Lung microvascular endothelial cell (primary cell): ENCODE results near the gene STRBP. TPM values are rescaled to one million over a fixed set of nuclear protein-coding genes. Genes with fewer than 3 reads are reported as not detected.

ENCODE experiments used
- DNase-seq, 2 donors: peaks; one replicate each; pipeline versions ENCODE4 v3.0.0 to v3.0.0-alpha.2; 2010; ENCODE audit warnings: low read depth in 2 of 2
- total RNA-seq: library from RNA; depleted of rRNA; stranded (reverse); fragments of >200 nt; gene quantifications from 2 replicates; pipeline ENCODE4 v1.2.1, GENCODE V29; 2014

STRBP gene
- total RNA-seq, 1 donor from 2014 or later: 7.7 TPM

GRCh38 chr9:123099548-123099947 is 168.8 kb downstream of the STRBP start:
- no peak for DNase-seq

GRCh38 chr9:123099042-123099441 is 169.3 kb downstream of the STRBP start:
- no peak for DNase-seq

DNA sequence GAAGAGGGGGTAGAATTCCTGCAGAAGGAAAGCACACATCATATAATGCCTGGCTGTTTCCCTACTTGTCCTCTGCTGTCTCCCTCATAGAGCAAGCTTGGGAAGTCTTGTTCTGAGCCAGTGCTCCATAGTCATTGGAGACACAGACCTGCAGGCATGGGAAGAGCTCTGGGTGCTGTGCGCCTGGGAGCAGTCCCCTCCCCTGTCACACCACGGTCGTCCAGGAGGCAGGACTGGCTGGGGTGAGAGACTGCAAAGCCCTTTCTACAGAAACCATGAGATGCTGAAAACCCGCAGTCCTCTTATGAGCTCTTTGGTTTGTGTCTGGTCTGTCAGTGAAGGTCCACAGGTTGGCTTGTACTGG is 170.3 kb downstream of the STRBP start:
- no peak for DNase-seq

GRCh38 chr9:123097430-123098095 is 170.8 kb downstream of the STRBP start:
- no peak for DNase-seq

DNA sequence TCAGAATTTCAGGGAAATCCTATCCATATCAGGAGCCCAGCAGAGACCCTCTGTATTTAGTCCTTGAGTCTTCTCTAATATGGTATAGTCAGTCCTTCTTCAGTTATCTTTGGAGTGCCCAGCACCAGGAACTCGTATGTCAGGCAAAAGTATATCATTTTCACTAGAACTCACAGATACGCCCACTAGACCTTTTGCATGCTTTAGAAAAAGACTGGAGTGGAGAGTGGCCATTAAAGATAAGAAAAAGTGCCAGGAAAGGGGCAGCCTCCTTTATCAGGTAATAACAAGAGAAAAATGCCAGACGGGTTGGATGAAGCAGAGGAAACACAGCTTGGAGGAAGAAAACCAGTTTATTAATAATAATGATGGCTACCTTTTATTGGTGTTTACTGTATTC is 171.4 kb downstream of the STRBP start:
- DNase-seq: no peak

- no peak for DNase-seq
These were observed 175.2 kb downstream of the STRBP start for GRCh38 chr9:123093141-123093540.

- peak in 1 of 2 donors; percentile 25 for DNase-seq
These were observed 176.9 kb downstream of the STRBP start for GRCh38 chr9:123091459-123091858.

- no peak for DNase-seq
These were observed 177.4 kb downstream of the STRBP start for GRCh38 chr9:123090956-123091355.

- no peak for DNase-seq
These were observed 178.0 kb downstream of the STRBP start for GRCh38 chr9:123090198-123090896.

DNA sequence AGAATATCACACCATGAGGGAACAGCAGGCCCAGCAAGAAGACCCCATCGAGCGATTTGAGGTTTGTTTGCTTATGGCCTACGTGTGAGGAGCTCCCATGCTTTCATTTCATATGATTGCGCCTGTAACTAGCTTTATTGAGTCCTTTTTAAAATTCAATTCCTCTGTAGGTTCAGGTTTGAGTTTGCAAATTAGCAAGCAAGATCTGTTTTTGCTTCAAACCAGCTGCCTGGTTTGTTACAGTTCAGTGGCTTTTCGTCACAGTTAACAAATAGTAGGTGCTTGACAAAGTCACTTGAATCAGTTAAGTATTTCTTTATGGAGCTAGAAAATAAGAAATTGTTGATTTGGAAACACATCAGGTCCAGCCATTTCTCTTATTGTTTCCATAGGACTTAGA is 178.6 kb downstream of the STRBP start:
- DNase-seq: no peak

DNA sequence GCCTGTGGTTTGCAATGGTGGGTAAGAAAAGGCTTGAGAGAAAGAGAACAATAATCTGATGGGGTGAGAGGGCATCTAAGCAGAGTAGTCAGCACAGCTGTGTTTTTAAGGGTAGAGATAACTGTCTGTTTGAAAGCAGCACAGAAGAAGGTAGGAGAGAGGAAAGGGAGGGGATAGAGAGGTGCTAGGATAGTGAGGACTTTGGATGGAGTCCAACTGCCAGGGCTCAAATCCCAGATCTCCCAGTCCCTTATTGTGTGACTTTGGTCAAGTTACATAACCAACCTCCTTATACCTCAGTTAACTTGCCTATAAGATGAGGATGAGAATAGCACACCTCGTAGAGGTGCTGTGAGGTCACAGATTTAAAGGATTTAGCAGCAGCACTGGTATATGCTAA is 179.3 kb downstream of the STRBP start:
- no peak for DNase-seq

GRCh38 chr9:123087359-123087888 is 181.0 kb downstream of the STRBP start:
- peak in 1 of 2 donors; percentile 56 for DNase-seq

GRCh38 chr9:123085916-123086315 is 182.5 kb downstream of the STRBP start:
- DNase-seq: no peak

DNA sequence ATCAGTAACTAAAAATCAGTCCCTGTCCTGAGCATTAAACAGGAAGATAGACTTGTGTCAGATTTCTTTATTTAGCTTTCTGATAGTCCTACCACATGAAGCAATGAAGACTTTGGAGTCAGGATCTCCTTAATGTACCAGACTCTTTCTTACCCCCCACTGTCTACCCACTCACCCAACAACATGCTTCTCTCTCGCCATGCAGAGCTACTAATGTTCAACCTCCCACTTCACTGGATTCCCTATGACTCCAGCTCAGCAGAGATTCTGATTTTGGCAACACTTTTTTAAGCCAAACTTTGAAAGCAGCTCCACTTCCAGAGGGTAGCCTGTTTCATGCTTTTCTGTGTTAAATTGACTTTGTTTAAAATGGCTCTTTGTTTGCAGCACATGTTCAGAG is 184.1 kb downstream of the STRBP start:
- DNase-seq: no peak

DNA sequence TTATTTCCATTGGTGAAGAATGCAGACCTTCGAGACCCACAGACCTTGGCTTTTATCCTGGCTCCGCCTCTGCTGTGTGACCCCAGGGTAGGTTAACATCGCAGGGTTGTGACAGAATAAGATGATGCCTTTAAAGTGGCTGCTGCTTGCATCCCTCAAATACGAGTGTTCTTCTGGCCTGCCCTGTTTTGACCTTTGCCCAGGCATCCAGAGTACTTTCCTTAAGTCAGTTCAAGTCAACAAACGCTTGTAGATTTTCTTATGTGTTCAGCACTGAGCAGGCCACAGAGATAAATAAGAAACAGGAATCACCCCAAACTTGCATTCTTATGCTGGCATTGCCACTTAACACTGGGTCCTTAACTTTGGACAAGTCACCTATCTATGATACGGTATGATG is 184.7 kb downstream of the STRBP start:
- no peak for DNase-seq

DNA sequence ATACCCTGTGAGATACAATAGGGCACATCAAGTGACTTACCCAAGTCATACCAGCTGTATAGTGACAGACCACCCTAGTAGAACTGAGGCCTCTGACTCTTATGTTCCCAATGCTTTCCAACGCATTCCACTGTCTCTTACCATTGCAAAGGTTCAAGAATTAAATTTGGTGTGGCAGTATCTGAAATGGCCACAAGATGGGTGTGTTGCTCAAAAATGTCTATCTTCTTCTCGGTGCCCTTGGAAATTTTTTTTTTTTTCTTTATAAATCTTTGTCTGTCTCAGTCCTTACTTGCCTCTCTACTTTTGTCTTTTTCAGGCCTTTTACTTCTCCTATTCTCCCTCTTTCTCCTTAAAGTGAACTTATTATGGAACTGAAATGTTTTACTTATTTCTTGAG is 186.6 kb downstream of the STRBP start:
- DNase-seq: peak; percentile 61 to 68

- no peak for DNase-seq
These were observed 187.9 kb downstream of the STRBP start for GRCh38 chr9:123080444-123080843.

- no peak for DNase-seq
These were observed 193.8 kb downstream of the STRBP start for GRCh38 chr9:123074628-123075027.

GRCh38 chr9:123073991-123074422 is 194.4 kb downstream of the STRBP start:
- DNase-seq: peak; percentile 18 to 58

GRCh38 chr9:123073441-123073840 is 194.9 kb downstream of the STRBP start:
- no peak for DNase-seq

- DNase-seq: no peak
These were observed 195.9 kb downstream of the STRBP start for GRCh38 chr9:123072407-123072995.
